Gastroesophageal sphincter (tissue), 4 donors: ENCODE results near the gene EGLN2. TPM values are rescaled to one million over a fixed set of nuclear protein-coding genes. Genes with fewer than 3 reads are reported as not detected.
A peak's percentile ranks its signal among the peaks of the same experiment; 100 is the strongest.
"Not testable (repeated sequence)": the region's sequence is repeated elsewhere in the genome, so short reads cannot be mapped to it uniquely, and the experiment has no call there.

Experiments used
- ATAC-seq: fragments of 150-250 bp; one replicate; pipeline ENCODE4 v1.9.1; 2016; ENCODE audit warnings: mild to moderate bottlenecking, moderate library complexity
- H3K27ac ChIP-seq, 4 donors: fragments of 200-600 bp; sonication (generic) in 3 of 4; 1 replicate in 3 of 4; 2 replicates in 1 of 4; pipeline ENCODE4 v1.5.1; 2016 to 2019
- H3K27me3 ChIP-seq: fragments of 200-600 bp; sonication (generic); one replicate; pipeline ENCODE4 v1.5.1; 2019
- H3K36me3 ChIP-seq, 2 donors: fragments of 200-600 bp; sonication (generic); one replicate each; pipeline ENCODE4 v1.5.1; 2019; ENCODE audit warnings: control low read depth in 1 of 2
- H3K4me1 ChIP-seq, 3 donors: fragments of 200-600 bp; sonication (generic); 1 replicate in 2 of 3; 2 replicates in 1 of 3; pipeline ENCODE4 v1.5.1; 2016 to 2019; ENCODE audit warnings: control low read depth in 2 of 3
- H3K4me3 ChIP-seq, 2 donors: fragments of 200-600 bp; sonication (generic); one replicate each; pipeline ENCODE4 v1.5.1; 2019; ENCODE audit warnings: mild to moderate bottlenecking in 1 of 2, moderate library complexity in 1 of 2
- H3K9me3 ChIP-seq, 3 donors: fragments of 200-600 bp; sonication (generic); one replicate each; pipeline ENCODE4 v1.5.1; 2017 to 2019; ENCODE audit warnings: control low read depth in 2 of 3
- CTCF ChIP-seq, 4 experiments: fragments of 200-600 bp in 2 of 4; fragments of 450-650 bp in 2 of 4; sonication (generic) in 1 of 4; IDR thresholded peaks; one replicate each; pipeline ENCODE4 v1.5.1; 2017 to 2019; ENCODE audit warnings: antibody characterized with exemption in 4 of 4, mild to moderate bottlenecking in 2 of 4, moderate library complexity in 2 of 4
- EP300 ChIP-seq: sonication (generic); formaldehyde crosslinking; IDR thresholded peaks from one replicate; pipeline ENCODE4 v1.6.1; 2017; ENCODE audit warnings: antibody characterized with exemption, mild to moderate bottlenecking
- POLR2A ChIP-seq, 2 donors: fragments of 450-650 bp; IDR thresholded peaks; one replicate each; pipeline ENCODE4 v1.6.1; 2017; ENCODE audit warnings: antibody characterized with exemption in 2 of 2, mild to moderate bottlenecking in 2 of 2, moderate library complexity in 1 of 2
- POLR2AphosphoS5 ChIP-seq: sonication (generic); formaldehyde crosslinking; IDR thresholded peaks from one replicate; pipeline ENCODE4 v1.6.1; 2017; ENCODE audit warnings: antibody characterized with exemption
- WGBS, 2 donors: methylation state at CpG; one replicate each; pipeline ENCODE4 v1.1.5; 2018; ENCODE audit warnings: low coverage in 1 of 2; 5-methylcytosine and 5-hydroxymethylcytosine counted together
- total RNA-seq, 4 donors: library from RNA; depleted of rRNA; stranded (reverse); fragments of >200 nt; gene quantifications; one replicate each; pipeline ENCODE4 v1.1.0, GENCODE V29; 2016

EGLN2 gene
- total RNA-seq, 4 donors from 2014 or later = 99.1 to 115 (median 107) TPM

GRCh38 chr19:40768869-40769268, 30.1 kb upstream of the EGLN2 start:
- 76 to 95% methylated on average over 4 to 5 of the region's 5 CpGs for WGBS, 2 donors
- peaks cover 0 to 38% of the 10 kb centered on the region in 2 donors for H3K36me3 ChIP-seq
- H3K4me1 ChIP-seq = no peaks in the 10 kb centered on the region
- no peaks in the 10 kb centered on the region for H3K9me3 ChIP-seq
- no peak for ATAC-seq
- TF ChIP-seq POLR2A (IDR thresholded peaks at IDR 0.05) (no peak), EP300 (no peak), CTCF (IDR thresholded peaks at IDR 0.05) (no peak), POLR2AphosphoS5 (no peak)
- H3K27me3 ChIP-seq = no peaks in the 10 kb centered on the region
- H3K4me3 ChIP-seq = no peak overlapping the region
- H3K27ac ChIP-seq = no peak overlapping the region

GRCh38 chr19:40771101-40771862, 27.7 kb upstream of the EGLN2 start:
- 88 to 96% methylated on average over 3 to 9 of the region's 10 CpGs for WGBS, 2 donors
- not testable (repeated sequence) for H3K27ac ChIP-seq, H3K9me3 ChIP-seq, H3K4me1 ChIP-seq, H3K4me3 ChIP-seq, H3K27me3 ChIP-seq, ATAC-seq
- peaks cover 0 to 14% of the 10 kb centered on the region in 2 donors for H3K36me3 ChIP-seq

- H3K27ac ChIP-seq = peak within 1 kb of the TSS in 2 of 4 donors; percentile 4 to 98
- peaks cover 0 to 25% (median 13%) of the 10 kb centered on the region in 3 donors for H3K4me1 ChIP-seq
- H3K9me3 ChIP-seq = no peaks in the 10 kb centered on the region
- no peaks in the 10 kb centered on the region for H3K27me3 ChIP-seq
- TF ChIP-seq POLR2AphosphoS5 = no peak
- TF ChIP-seq CTCF (IDR thresholded peaks at IDR 0.05) = no peak
- TF ChIP-seq POLR2A (IDR thresholded peaks at IDR 0.05) = no peak
- no peak for TF ChIP-seq EP300
- WGBS, 2 donors = 58 to 67% methylated on average over 1 to 4 of the region's 9 CpGs
- ATAC-seq = no peak
- peak within 1 kb of the TSS in 1 of 2 donors; percentile 7 for H3K4me3 ChIP-seq
- H3K36me3 ChIP-seq = peaks cover 0 to 2% of the 10 kb centered on the region in 2 donors
Measured at GRCh38 chr19:40774916-40775631, 23.9 kb upstream of the EGLN2 start, which contains the start of gene MIA. Gene MIA (plus strand): TSS chr19:40775521. CDS start chr19:40775543, 22 bp downstream.

- ATAC-seq = no peak
- no peaks in the 10 kb centered on the region for H3K27me3 ChIP-seq
- H3K9me3 ChIP-seq = no peaks in the 10 kb centered on the region
- peak overlapping the region in 1 of 2 donors; percentile 7 for H3K4me3 ChIP-seq
- peaks cover 0 to 25% (median 13%) of the 10 kb centered on the region in 3 donors for H3K4me1 ChIP-seq
- TF ChIP-seq POLR2A (IDR thresholded peaks at IDR 0.05) (no peak), POLR2AphosphoS5 (no peak), CTCF (IDR thresholded peaks at IDR 0.05) (no peak)
- H3K36me3 ChIP-seq = peaks cover 0 to 7% of the 10 kb centered on the region in 2 donors
- H3K27ac ChIP-seq = peak overlapping the region in 2 of 4 donors; percentile 4 to 98
- WGBS, 2 donors = 81% methylated on average over 5 of the region's 10 CpGs; no CpG with 5 or more reads in 1 of the 2 donors
Measured at GRCh38 chr19:40775632-40776022, 23.4 kb upstream of the EGLN2 start.

- Histone ChIP-seq H3K4me3 (no peak overlapping the region), H3K9me3 (no peaks in the 10 kb centered on the region), H3K27me3 (no peaks in the 10 kb centered on the region), H3K36me3 (peaks cover 0 to 7% of the 10 kb centered on the region in 2 donors), H3K4me1 (peaks cover 0 to 25% (median 13%) of the 10 kb centered on the region in 3 donors), H3K27ac (peak overlapping the region in 3 of 4 donors; percentile 96 to 100 (median 98))
- ATAC-seq = no peak
- WGBS, 2 donors = 62 to 90% methylated on average over 2 to 6 of the region's 7 CpGs
- TF ChIP-seq CTCF (IDR thresholded peaks at IDR 0.05) = no peak
Measured at GRCh38 chr19:40776364-40776763, 22.6 kb upstream of the EGLN2 start.
